ENCODE measurements around the gene SPEM1.

SPEM1 gene

DNA sequence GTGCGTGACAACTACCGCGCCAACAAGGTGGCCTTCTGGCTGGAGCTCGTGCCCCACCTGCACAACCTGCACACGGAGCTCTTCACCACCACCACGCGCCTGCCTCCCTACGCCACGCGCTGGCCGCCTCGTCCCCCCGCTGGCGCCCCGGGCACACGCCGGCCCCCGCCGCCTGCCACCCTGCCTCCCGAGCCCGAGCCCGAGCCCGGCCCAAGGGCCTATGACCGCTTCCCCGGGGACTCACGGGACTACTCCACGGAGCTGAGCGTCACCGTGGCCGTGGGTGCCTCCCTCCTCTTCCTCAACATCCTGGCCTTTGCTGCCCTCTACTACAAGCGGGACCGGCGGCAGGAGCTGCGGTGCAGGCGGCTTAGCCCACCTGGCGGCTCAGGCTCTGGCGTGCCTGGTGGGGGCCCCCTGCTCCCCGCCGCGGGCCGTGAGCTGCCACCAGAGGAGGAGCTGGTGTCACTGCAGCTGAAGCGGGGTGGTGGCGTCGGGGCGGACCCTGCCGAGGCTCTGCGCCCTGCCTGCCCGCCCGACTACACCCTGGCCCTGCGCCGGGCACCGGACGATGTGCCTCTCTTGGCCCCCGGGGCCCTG is 3.0 kb upstream of the SPEM1 start:
- in situ Hi-C loops (cut with HindIII; ENCODE audit: low sequenced_read_pairs), result no loop called here

DNA sequence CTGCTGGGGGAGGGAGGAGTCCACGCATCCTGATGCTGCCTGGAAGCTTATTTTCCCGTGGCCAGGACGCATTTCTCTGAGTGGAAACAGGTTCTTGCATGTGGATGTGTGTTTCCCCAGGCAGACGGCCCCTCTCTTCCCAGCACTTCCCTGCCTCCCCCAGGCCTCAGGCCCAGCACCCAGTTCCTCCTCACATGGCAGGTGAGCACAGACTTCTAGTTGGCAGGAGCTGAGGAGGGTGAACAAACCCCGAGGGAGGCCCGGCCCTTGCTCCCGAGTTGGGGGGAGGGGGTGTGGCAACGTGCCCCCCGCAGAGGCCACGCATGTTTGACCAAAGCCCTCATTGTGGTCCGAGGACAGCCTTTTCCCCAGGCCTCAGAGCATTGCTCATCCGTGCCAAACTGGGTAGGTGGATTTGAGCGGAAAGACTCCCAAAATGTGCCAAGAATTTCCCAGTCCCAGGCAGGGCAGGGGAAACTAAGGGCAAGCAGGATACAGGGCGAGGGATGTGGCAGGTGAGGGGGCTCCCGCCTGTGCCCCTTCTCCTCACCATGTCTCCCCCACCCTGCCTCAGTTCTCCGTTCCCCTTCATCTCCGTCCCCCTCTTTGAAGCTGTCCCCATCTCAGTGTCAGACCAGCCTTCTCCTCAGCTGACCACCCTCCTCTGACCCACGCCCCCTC is 1.5 kb upstream of the SPEM1 start:
- in situ Hi-C loops (cut with HindIII; ENCODE audit: low sequenced_read_pairs), result no loop called here

DNA sequence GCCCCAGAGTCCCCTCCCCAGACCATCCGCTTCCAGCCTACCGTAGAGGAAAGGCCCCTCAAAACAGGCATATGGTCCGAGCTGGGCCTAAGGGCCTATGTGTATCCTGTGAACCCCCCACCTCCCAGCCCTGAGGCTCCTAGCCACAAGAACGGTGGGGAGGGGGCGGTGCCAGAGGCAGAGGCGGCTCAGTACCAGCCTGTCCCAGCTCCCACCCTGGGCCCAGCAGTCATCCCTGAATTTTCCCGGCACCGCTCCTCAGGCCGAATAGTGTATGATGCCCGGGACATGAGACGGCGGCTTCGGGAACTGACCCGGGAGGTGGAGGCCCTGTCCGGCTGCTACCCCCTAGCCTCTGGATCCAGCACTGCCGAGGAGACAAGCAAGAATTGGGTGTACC is 1.1 kb downstream of the SPEM1 start:
- in situ Hi-C loops (cut with HindIII; ENCODE audit: low sequenced_read_pairs), result no loop called here

DNA sequence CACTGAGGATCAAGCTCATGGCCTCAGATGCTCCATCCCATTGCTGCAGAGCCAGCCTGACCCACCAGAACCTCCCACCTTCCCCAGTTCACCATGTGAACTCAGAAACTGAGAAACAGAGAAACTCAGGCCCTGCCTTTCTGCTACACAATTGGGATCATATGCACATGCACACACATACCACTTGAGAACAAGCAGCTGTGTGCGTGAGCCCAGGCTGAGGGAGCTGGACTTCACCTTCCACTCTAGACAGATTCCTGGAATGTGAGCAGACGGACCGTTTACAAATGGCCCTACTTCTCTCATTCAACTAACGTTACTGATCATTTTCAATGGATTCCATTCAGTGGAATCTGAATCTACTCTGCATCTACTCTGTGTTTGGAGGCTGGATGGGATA is 3.6 kb downstream of the SPEM1 start:
- in situ Hi-C loops (cut with HindIII; ENCODE audit: low sequenced_read_pairs), result no loop called here

- in situ Hi-C loops (cut with HindIII; ENCODE audit: low sequenced_read_pairs), result no loop called here
Observed at GRCh38 chr17:7425316-7425715, 5.2 kb downstream of the SPEM1 start, which contains the start of gene SPEM2. SPEM2 (plus strand) TSS chr17:7425616; CDS start chr17:7425689, 73 bp downstream.

DNA sequence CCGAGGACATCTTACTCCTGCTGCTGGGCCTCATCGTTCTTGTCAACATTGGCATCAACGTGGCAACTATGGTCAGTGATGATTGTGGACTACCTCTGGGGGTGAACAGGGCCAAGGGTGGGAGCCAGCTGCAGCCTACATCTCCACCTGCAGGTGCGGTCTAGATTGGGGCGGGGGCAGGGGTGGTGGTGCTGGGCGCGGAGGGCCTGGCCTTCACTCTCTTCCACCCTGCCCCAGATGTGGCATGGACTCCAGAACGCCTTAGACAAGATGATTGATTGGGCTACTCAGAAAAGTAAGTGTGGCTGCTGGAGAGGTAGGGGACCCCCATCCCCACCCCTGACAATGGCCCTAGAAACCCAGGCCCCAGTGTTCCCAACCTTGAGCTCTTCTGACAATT is 5.6 kb downstream of the SPEM1 start:
- in situ Hi-C loops (cut with HindIII; ENCODE audit: low sequenced_read_pairs), result no loop called here

- in situ Hi-C loops (cut with HindIII; ENCODE audit: low sequenced_read_pairs), result no loop called here
Observed at GRCh38 chr17:7426203-7426863, 6.2 kb downstream of the SPEM1 start.

DNA sequence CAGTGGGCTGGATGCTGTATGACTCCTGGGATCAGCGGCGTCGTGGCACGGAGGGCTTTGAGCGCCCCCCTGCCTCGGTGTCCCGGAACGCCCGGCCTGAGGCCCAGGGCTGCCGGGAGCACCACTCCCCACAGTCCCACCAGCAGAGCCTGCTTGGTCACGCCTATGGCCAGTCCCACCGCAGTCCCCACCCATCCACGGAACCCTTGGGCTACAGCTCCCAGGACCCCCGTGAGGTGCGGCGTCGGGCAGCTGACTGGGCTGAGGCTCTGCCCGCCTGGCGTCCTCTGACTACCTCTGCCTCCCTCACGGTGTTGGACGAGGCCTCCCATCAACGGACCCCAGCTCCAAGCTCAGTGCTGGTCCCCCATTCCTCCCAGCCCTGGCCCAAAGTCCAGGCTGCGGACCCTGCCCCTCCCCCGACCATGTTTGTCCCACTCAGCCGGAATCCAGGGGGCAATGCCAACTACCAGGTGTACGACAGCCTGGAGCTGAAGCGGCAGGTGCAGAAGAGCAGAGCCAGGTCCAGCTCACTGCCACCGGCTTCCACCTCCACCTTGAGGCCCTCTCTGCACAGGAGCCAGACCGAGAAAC is 6.9 kb downstream of the SPEM1 start:
- in situ Hi-C loops (cut with HindIII; ENCODE audit: low sequenced_read_pairs), result no loop called here

- in situ Hi-C loops (cut with HindIII; ENCODE audit: low sequenced_read_pairs), result no loop called here
Observed at GRCh38 chr17:7427549-7427948, 7.4 kb downstream of the SPEM1 start.

GRCh38 chr17:7428557-7428956 is 8.4 kb downstream of the SPEM1 start, which contains the start of gene SPEM3:
SPEM3 (plus strand) TSS chr17:7428857; CDS start chr17:7428903, 46 bp downstream.
- in situ Hi-C loops (cut with HindIII; ENCODE audit: low sequenced_read_pairs), result no loop called here

- in situ Hi-C loops (cut with HindIII; ENCODE audit: low sequenced_read_pairs), result loop anchor here (5.0 kb wide), 2 partner anchors 42 to 48 kb away; partner anchors contain the start of gene ZBTB4
Observed at GRCh38 chr17:7429722-7430121, 9.6 kb downstream of the SPEM1 start.

- in situ Hi-C loops (cut with HindIII; ENCODE audit: low sequenced_read_pairs), result loop anchor here (5.0 kb wide), 2 partner anchors 44 to 46 kb away; partner anchors contain the start of gene ZBTB4
Observed at GRCh38 chr17:7431231-7431630, 11.1 kb downstream of the SPEM1 start.

DNA sequence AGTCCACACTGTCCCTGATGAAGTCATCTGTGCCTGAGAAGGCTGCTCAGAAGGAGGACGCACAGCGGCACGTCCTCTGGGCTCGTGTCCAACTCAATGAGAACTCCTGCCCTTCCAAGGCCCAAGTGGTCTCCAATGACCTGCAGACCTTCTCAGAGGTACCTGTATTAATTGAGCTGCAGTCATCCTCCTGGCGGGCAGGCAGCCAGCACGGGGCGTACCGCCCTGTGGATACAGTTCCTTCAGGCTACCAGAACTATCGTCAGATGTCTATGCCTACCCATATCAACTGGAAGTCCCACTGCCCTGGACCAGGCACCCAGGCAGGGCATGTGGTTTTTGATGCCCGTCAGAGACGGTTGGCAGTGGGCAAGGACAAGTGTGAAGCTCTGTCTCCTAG is 12.2 kb downstream of the SPEM1 start:
- in situ Hi-C loops (cut with HindIII; ENCODE audit: low sequenced_read_pairs), result loop anchor here (5.0 kb wide), 2 partner anchors 45 kb away; partner anchors contain the start of gene ZBTB4

GRCh38 chr17:7435676-7436555 is 15.8 kb downstream of the SPEM1 start:
- in situ Hi-C loops (cut with HindIII; ENCODE audit: low sequenced_read_pairs), result no loop called here

- in situ Hi-C loops (cut with HindIII; ENCODE audit: low sequenced_read_pairs), result no loop called here
Observed at GRCh38 chr17:7436556-7437368, 16.6 kb downstream of the SPEM1 start.

GRCh38 chr17:7437369-7437863 is 17.3 kb downstream of the SPEM1 start:
- in situ Hi-C loops (cut with HindIII; ENCODE audit: low sequenced_read_pairs), result no loop called here

DNA sequence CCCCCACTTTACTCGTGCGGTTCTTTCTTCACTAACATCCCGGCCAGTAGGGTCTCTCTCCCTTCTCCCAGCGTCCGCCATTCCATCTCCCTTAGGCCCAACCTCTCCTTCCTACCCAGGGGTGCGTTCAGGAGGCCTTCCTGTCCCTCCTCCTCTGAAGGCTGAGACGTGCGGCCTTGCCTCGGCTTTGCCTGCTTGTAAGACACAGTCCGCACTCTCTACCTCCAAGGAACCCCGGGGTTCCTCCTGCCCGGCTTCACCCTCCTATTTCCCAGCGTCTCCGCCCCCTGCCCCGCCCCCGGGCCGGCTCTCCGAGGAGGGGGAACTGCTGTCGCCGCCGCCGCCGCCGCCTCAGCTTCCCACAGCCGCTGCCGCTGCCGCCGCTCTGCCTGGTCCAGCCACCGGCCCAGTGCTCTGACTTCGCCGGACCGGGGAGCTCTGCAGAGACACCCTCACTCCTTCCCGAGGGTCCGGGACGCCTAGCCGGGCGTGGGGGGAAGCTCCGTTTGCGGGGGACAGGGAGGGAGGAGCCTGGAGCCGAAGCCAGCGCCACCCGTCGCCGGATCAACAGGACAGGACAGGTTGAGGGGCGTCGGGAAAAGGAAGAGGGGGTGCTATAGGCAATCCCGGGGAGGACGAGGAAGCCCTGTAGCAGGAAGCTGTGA is 18.0 kb downstream of the SPEM1 start:
- in situ Hi-C loops (cut with HindIII; ENCODE audit: low sequenced_read_pairs), result no loop called here

DNA sequence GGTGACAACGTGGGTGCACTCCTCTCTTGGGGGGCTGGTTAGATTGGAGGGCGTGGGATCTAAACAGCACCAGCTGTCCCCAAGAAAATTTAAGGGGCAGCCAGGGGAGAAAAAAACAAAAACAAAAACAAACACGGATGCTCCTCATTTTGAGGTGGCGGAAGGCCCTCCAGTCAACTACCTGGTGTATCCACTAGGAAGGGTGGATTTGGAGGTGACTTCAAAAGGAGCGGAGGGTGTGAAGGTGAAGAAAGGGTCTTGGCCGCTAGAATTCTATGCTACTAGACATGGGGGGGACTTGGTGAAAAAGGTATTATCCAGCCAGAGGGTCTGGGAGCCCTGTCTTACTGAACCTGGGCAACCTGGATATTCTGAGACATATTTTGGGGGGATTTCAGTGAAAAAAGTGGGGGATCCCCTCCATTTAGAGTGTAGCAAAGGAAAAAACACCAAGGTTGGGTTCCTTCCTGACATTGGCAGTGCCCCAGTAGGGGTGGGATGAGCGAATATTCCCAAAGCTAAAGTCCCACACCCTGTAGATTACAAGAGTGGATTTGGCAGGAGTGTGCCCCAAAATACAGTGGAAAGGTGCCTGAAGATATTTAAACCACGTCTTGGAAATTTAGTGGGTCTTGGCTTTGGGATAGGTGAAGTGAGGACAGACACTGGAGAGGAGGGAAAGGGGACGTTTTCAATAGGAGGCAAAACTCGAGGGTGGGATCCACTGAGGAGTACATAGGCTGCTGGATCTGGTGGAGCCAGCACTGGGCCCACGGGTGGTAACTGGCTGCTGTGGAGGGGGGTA is 18.7 kb downstream of the SPEM1 start:
- in situ Hi-C loops (cut with HindIII; ENCODE audit: low sequenced_read_pairs), result no loop called here

Measured in endothelial cell of hepatic sinusoid (primary cell).